K562 (cell line): Measurements from ENCODE around the gene GNG7. TPM values are rescaled to one million over a fixed set of nuclear protein-coding genes. Genes with fewer than 3 reads are reported as not detected.

Experiments
- ADNP ChIP-seq: fragments of 200-800 bp; sonication (Bioruptor generic); IDR thresholded peaks from 2 replicates; pipeline ENCODE4 v1.6.1; 2016; ENCODE audit warnings: missing genetic modification characterization, missing compliant biosample characterization
- BCOR ChIP-seq: fragments of 450-650 bp; IDR thresholded peaks from 2 replicates; pipeline ENCODE4 v1.6.1; 2016
- BDP1 ChIP-seq: IDR thresholded peaks from 3 replicates; pipeline ENCODE4 v1.6.1; 2011; ENCODE audit not compliant: insufficient read length, insufficient read depth
- CBFB ChIP-seq: sonication (generic); formaldehyde crosslinking; IDR thresholded peaks from 2 replicates; pipeline ENCODE4 v1.4.0; 2020; ENCODE audit warnings: mild to moderate bottlenecking, missing genetic modification reagents
- CBX3 ChIP-seq, 2 experiments: IDR thresholded peaks; 1 replicate in 1 of 2; 2 replicates in 1 of 2; pipeline ENCODE4 v1.6.1; 2012; ENCODE audit warnings: inconsistent platforms in 2 of 2, low read length in 2 of 2, borderline replicate concordance in 1 of 2, control low read depth in 1 of 2
- EGR1 ChIP-seq: fragments of 450-650 bp; conservative IDR thresholded peaks from 2 replicates; pipeline ENCODE4 v1.6.1; 2017; ENCODE audit warnings: mild to moderate bottlenecking
- FOS ChIP-seq: IDR thresholded peaks from 3 replicates; pipeline ENCODE4 v1.6.1; 2011; ENCODE audit not compliant: insufficient read length; ENCODE audit errors: extremely low read depth
- KLF1 ChIP-seq: fragments of 450-650 bp; IDR thresholded peaks from 2 replicates; pipeline ENCODE4 v1.6.1; 2016; ENCODE audit warnings: missing genetic modification characterization, missing compliant biosample characterization
- NRF1 ChIP-seq, 2 experiments: fragments of 450-650 bp; IDR thresholded peaks in 1 of 2; conservative IDR thresholded peaks in 1 of 2; 2 replicates each; pipeline ENCODE4 v1.6.1; 2014; ENCODE audit warnings: mild to moderate bottlenecking in 2 of 2
- NUFIP1 ChIP-seq: fragments of 450-650 bp; IDR thresholded peaks from 2 replicates; pipeline ENCODE4 v1.6.1; 2018; ENCODE audit not compliant: partially characterized antibody
- RBM15 ChIP-seq: fragments of 200-400 bp; formaldehyde crosslinking; IDR thresholded peaks from 2 replicates; pipeline ENCODE4 v1.6.1; 2018; ENCODE audit warnings: mild to moderate bottlenecking, low read length, moderate library complexity; ENCODE audit not compliant: insufficient read depth
- SAP30 ChIP-seq: fragments of 200-600 bp; sonication (generic); IDR thresholded peaks from 2 replicates; pipeline ENCODE4 v1.6.1; 2012; ENCODE audit warnings: borderline replicate concordance, low read depth, mild to moderate bottlenecking, moderate library complexity, low read length, control low read depth, inconsistent platforms; ENCODE audit not compliant: insufficient read depth, poor library complexity, severe bottlenecking
- SMARCA4 ChIP-seq: fragments of 450-650 bp; IDR thresholded peaks from 2 replicates; pipeline ENCODE4 v1.6.1; 2016
- TFAM ChIP-seq: fragments of 250-450 bp; sonication (Bioruptor Pico); conservative IDR thresholded peaks from 2 replicates; pipeline ENCODE4 v1.5.0; 2021; ENCODE audit warnings: mild to moderate bottlenecking, moderate library complexity
- TOE1 ChIP-seq, 2 experiments: fragments of 450-650 bp in 1 of 2; sonication (generic) in 1 of 2; formaldehyde crosslinking in 1 of 2; IDR thresholded peaks; 2 replicates each; pipeline versions ENCODE4 v1.7.1 to v1.8.0; 2016 to 2022; ENCODE audit warnings: borderline replicate concordance in 2 of 2, mild to moderate bottlenecking in 2 of 2, antibody characterized with exemption in 1 of 2, inconsistent platforms in 1 of 2, low read depth in 1 of 2, missing genetic modification reagents in 1 of 2, moderate library complexity in 1 of 2
- ZFP1 ChIP-seq: fragments of 450-650 bp; formaldehyde crosslinking; IDR thresholded peaks from 2 replicates; pipeline ENCODE4 v1.4.0; 2020; ENCODE audit warnings: mild to moderate bottlenecking, mixed read lengths
- ZFP36 ChIP-seq: fragments of 150-350 bp; IDR thresholded peaks from 2 replicates; pipeline ENCODE4 v1.6.1; 2018; ENCODE audit warnings: low read length, low read depth; ENCODE audit not compliant: partially characterized antibody
- ZNF263 ChIP-seq: sonication (generic); formaldehyde crosslinking; IDR thresholded peaks from 2 replicates; pipeline ENCODE4 v1.8.0; 2022; ENCODE audit warnings: mild to moderate bottlenecking, missing genetic modification reagents, borderline replicate concordance
- ZNF311 ChIP-seq: fragments of 250-450 bp; sonication (Bioruptor Pico); IDR thresholded peaks from 2 replicates; pipeline ENCODE4 v1.4.0; 2020; ENCODE audit warnings: mild to moderate bottlenecking, moderate library complexity
- polyA plus RNA-seq, 8 experiments: library from polyadenylated mRNA; depleted of rRNA in 4 of 8; stranded (reverse) in 5 of 8; unstranded in 3 of 8; fragments of >200 nt; fragmentation: Nextera tagmentation in 2 of 8; fragmentation: Illumina TruSeq in 1 of 8; extraction: Ambion mirVana in 2 of 8; extraction: Trizol in 1 of 8; gene quantifications; 2 replicates each; pipeline versions ENCODE4 v1.2.1 to v1.2.3, GENCODE V29; 2011 to 2014; ENCODE audit warnings: inconsistent platforms in 1 of 8, missing spikeins in 1 of 8
- total RNA-seq, 7 experiments: library from RNA; depleted of rRNA in 6 of 7; stranded (reverse); fragments of >200 nt in 6 of 7; fragmentation: Illumina TruSeq in 2 of 7; extraction: Trizol in 2 of 7; gene quantifications; 2 replicates each; pipeline versions ENCODE4 v1.2.1 to v1.2.3, GENCODE V29; 2011 to 2021; ENCODE audit warnings: low replicate concordance in 1 of 7
- TF ChIP-seq, protein P1 (sequence below): fragments of 250-450 bp; sonication (Bioruptor Pico); IDR thresholded peaks from 2 replicates; pipeline ENCODE4 v1.6.1; 2021; ENCODE audit warnings: mild to moderate bottlenecking
- TF ChIP-seq, protein P2 (sequence below): IDR thresholded peaks from 3 replicates; pipeline ENCODE4 v1.6.1; 2011; ENCODE audit warnings: borderline replicate concordance, mild to moderate bottlenecking; ENCODE audit not compliant: insufficient read length, insufficient read depth
- TF ChIP-seq, protein P3 (sequence below): fragments of 250-450 bp; sonication (Bioruptor Pico); IDR thresholded peaks from 2 replicates; pipeline ENCODE4 v1.8.0; 2022; ENCODE audit warnings: inconsistent platforms
- TF ChIP-seq, protein P4 (sequence below), 2 experiments: IDR thresholded peaks; 2 replicates each; pipeline ENCODE4 v1.6.1; 2011; ENCODE audit warnings: borderline replicate concordance in 1 of 2, control low read depth in 1 of 2, low read depth in 1 of 2, low read length in 1 of 2, mild to moderate bottlenecking in 1 of 2, mixed read lengths in 1 of 2, moderate library complexity in 1 of 2; ENCODE audit not compliant: insufficient read depth in 1 of 2, insufficient read length in 1 of 2, poor library complexity in 1 of 2, severe bottlenecking in 1 of 2; ENCODE audit errors: extremely low read depth in 1 of 2

Gene GNG7
- total and polyA plus RNA-seq, 9 of the 15 experiments (the other 6 are each of a cell fraction or from before 2014, with no cell fraction given) = 0.01 to 0.20 (median 0.06) TPM; not detected in 1

DNA sequence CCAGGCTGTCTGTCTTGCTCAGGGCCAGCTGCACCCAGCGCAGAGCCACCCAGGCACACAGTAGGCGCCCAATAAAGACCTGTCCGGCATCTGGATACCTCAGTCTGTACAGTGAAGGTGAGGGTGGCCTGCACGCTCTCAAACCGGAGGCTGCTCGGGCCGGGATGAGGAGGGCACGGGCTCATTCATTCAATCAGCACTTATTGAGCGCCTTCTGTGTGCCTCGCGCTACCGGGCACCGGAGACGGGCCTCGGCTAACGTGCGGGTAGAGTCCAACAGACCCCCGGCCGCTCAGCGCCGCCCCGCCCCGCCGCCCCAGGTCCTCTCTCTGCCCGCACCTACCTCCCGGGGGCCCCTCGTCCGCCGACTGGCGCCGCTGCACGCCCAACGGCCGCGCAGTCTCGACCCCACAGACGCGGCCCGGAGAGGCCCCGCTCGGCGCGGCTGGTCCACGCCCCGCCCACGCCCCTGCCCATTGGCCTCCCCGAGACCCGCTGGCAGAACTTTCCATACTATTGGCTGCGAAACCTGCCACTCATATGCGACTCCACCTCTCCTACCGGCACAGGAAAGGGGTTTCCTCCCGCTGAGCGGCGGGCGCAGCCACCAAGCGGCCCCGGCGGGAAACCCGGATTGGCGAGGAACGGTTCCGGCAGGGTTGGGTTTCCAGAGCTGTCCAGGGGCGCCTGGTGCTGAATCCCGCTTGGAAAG is 37.3 kb upstream of the GNG7 start, which contains the start of gene SLC39A3 (continued):
- TF ChIP-seq KLF1 (tag) = no peak
- TF ChIP-seq ZFP36 = peak; percentile 87
- TF ChIP-seq CBX3 (IDR thresholded peaks at IDR 0.05; ENCODE audit: borderline replicate concordance in 1 of 2, low read length in 2 of 2) = peak in 1 of 2 experiments; percentile 56; a peak in 1 of 3 replicates
- peak; percentile 77; the same call in 1 of the 2 replicates for TF ChIP-seq ZNF311 (CRISPR knock-in tag)
- TF ChIP-seq ZFP1 (CRISPR knock-in tag) = no peak
- TF ChIP-seq, protein P1, sequence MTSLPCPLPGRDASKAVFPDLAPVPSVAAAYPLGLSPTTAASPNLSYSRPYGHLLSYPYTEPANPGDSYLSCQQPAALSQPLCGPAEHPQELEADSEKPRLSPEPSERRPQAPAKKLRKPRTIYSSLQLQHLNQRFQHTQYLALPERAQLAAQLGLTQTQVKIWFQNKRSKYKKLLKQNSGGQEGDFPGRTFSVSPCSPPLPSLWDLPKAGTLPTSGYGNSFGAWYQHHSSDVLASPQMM (CRISPR knock-in tag) = no peak
- TF ChIP-seq BCOR = 0 out of 2 replicates have a peak, but pooled peaks have one; percentile 39
- no peak for TF ChIP-seq RBM15
- TF ChIP-seq BDP1 = no peak
- TF ChIP-seq, protein P2, sequence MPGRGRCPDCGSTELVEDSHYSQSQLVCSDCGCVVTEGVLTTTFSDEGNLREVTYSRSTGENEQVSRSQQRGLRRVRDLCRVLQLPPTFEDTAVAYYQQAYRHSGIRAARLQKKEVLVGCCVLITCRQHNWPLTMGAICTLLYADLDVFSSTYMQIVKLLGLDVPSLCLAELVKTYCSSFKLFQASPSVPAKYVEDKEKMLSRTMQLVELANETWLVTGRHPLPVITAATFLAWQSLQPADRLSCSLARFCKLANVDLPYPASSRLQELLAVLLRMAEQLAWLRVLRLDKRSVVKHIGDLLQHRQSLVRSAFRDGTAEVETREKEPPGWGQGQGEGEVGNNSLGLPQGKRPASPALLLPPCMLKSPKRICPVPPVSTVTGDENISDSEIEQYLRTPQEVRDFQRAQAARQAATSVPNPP = no peak
- TF ChIP-seq ADNP (tag) = no peak; the same call in 1 of the 2 replicates
- no peak; the same call in 1 of the 2 replicates for TF ChIP-seq CBFB (CRISPR knock-in tag)
- peak; percentile 93 for TF ChIP-seq FOS
- TF ChIP-seq, protein P3, sequence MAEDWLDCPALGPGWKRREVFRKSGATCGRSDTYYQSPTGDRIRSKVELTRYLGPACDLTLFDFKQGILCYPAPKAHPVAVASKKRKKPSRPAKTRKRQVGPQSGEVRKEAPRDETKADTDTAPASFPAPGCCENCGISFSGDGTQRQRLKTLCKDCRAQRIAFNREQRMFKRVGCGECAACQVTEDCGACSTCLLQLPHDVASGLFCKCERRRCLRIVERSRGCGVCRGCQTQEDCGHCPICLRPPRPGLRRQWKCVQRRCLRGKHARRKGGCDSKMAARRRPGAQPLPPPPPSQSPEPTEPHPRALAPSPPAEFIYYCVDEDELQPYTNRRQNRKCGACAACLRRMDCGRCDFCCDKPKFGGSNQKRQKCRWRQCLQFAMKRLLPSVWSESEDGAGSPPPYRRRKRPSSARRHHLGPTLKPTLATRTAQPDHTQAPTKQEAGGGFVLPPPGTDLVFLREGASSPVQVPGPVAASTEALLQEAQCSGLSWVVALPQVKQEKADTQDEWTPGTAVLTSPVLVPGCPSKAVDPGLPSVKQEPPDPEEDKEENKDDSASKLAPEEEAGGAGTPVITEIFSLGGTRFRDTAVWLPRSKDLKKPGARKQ (CRISPR knock-in tag) = no peak
- peak; percentile 44 to 51; a peak in 2 of 4 replicates for TF ChIP-seq NRF1 (conservative IDR thresholded peaks at IDR 0.05 in 1 of 2, IDR thresholded peaks at IDR 0.05 in 1 of 2)
- TF ChIP-seq TFAM (CRISPR knock-in tag) = no peak
- no peak for TF ChIP-seq NUFIP1
- TF ChIP-seq, protein P4, sequence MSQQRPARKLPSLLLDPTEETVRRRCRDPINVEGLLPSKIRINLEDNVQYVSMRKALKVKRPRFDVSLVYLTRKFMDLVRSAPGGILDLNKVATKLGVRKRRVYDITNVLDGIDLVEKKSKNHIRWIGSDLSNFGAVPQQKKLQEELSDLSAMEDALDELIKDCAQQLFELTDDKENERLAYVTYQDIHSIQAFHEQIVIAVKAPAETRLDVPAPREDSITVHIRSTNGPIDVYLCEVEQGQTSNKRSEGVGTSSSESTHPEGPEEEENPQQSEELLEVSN (IDR thresholded peaks at IDR 0.05; ENCODE audit: borderline replicate concordance in 1 of 2, extremely low read depth in 1 of 2, insufficient read depth in 1 of 2, insufficient read length in 1 of 2, low read depth in 1 of 2, low read length in 1 of 2, poor library complexity in 1 of 2, severe bottlenecking in 1 of 2) = no peak
- peak; percentile 85 for TF ChIP-seq SAP30
- 0 out of 2 replicates have a peak, but pooled peaks have one; percentile 33 for TF ChIP-seq SMARCA4
- peak; percentile 73; the same call in 1 of the 2 replicates for TF ChIP-seq ZNF263 (CRISPR knock-in tag)
- peak; percentile 83; the same call in 1 of the 2 replicates for TF ChIP-seq TOE1 (IDR thresholded peaks at IDR 0.05; ENCODE audit: borderline replicate concordance)
- TF ChIP-seq TOE1 (CRISPR knock-in tag; IDR thresholded peaks at IDR 0.05; ENCODE audit: borderline replicate concordance, low read depth) = peak; percentile 83; the same call in 1 of the 2 replicates
- peak; percentile 61; the same call in 1 of the 2 replicates for TF ChIP-seq EGR1
